ENCODE measurements around the gene MAN1B1.

The MAN1B1 gene

DNA sequence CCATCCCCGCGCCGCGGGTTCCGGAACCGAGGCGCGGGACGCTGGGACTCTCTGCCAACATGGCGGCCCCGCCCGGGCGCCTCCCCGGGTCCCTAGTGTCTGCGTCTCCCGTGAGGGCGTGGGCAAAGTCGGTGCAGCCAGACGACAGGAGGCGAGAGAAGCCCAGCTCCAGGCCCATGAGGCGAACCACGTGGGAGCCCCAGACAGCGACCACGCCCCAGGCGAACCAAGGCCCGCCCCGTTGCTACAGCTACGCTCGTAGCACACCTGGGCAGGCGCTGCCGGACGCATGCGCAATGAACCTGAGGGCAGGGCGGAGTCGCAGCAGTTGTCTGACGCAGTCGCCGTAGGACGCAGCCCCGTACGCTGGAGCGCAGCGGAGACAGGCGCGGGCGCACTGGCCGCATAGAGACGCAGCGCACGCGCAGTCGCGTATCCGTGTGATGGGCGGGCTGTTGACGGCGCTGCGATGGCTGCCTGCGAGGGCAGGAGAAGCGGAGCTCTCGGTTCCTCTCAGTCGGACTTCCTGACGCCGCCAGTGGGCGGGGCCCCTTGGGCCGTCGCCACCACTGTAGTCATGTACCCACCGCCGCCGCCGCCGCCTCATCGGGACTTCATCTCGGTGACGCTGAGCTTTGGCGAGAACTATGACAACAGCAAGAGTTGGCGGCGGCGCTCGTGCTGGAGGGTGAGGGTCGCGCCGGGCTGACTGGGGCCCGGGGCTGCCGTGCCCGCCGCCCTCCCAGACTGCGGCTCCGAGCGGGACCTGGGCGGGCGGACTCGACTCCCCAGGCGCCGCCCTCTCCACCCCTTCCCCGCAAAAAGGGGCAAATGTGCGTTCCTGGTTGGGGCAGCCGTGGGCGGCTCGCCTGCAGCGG is at the start of gene MAN1B1:
TSS of gene MAN1B1 (plus strand) at position 455 of the 878 bp plus-strand sequence. CDS start at position 470, 15 bp downstream.
- peak; percentile 99 for DNase-seq

DNA sequence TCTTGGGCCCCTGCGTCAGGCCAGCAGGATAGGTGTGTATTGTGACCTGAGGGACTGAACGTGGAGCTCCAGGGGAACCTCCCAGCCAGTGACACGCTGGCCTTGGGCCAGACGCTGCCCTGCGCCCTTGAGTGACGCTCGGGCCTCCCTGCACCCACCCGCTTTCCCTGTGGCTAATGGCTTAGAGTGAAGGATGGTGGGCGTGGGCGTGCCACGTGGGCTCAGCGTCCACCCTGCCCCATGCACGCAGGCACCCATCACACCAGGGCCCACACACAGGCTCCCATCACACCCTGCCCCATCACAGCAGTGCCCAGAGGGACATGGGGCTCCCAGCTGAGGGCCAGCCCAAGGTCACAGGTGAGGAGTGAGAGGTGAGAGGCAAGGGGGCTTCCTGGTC is 49.8 kb upstream of the MAN1B1 start:
- no peak for DNase-seq

DNA sequence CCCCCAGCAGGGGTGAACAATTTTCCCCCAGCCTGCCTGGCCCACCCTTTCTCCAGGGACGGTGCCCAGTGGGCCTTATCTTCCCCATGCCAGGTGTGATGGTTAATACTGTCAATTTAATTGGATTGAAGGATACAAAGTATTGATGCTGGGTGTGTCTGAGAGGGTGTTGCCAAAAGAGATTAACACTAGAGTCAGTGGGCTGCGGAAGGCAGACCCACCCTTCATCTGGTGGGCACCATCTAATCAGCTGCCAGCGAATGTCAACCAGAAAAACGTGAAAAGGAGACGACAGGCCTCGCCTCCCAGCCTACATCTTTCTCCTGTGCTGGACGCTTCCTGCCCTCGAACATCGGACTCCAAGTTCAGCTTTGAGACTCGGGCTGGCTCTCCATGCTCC is 49.3 kb upstream of the MAN1B1 start:
- no peak for DNase-seq

DNA sequence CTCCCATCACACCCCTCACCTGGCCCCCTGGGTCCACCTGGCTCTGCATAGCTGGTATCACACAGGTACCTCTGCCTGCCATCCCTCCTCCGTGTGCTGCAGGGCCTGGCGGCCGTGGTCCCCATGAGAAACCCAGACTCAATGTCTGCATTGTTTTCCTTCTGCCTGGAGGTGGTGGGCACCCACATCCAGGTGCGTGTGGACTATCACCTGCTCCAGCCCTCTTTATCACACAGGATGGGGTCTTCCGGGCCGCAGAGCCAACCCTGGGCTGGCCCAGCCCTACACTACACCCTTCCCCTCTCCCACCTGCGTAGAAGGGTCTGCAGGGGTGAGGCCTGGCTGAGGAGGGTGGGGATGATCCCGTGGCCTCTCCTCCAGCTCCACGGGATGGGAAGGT is 47.9 kb upstream of the MAN1B1 start:
- no peak for DNase-seq

DNA sequence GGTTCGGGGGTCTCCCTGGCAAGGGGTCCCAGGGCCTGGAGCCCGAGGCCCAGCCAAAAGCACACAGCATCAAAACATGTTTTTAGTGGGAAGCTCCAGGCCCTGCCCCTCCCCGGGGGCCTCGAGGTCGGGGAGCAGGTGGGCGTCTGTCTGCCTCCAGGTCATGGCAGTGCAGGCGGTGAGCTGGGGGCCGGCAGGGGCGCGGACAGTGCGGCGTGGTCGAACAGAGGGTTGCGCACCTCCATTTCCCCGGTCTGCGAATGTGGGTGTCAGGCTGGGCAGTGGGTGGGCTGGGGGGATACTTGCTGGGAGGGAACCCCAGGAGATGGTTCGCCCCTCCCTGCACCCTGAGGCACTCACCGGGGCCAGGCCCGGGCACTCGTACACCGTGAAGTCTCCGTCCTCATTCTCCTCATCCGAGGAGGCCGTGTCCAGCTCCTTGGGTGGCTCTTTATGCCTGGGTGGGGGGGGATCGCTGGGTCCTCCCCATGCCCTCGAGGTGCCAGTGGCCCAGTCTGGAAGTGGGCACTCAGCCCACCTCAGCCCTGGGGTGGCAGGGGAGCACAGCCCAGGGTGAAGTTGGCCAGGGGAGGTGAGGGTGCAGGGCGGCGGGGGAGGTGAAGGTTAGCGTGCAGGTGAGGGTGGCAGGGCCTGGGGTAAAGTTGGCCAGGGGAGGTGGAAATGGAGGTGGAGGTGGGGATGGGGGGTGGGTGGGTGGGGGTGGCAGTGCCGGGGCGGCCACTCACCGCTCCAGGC is 47.0 kb upstream of the MAN1B1 start:
- no peak for DNase-seq

DNA sequence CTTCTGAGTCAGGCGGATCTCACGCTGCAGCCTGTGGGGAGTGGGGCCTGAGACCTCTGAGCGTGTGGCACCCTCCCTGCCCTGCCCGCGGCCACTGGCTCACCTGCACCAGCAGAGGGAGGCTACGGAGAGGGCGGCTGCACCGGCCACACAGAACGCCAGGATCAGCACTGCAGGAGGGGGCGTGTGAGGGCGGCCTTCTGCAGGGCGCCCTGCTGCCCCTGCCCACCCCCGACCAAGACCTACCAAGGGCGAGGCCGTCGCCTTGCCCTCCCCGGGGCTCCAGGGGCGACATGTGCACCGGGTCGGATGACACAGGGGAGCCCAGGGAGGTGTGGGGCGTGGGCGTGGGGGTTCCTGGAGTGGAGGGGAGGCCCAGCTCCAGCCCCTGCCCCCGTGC is 46.2 kb upstream of the MAN1B1 start:
- DNase-seq, result no peak

DNA sequence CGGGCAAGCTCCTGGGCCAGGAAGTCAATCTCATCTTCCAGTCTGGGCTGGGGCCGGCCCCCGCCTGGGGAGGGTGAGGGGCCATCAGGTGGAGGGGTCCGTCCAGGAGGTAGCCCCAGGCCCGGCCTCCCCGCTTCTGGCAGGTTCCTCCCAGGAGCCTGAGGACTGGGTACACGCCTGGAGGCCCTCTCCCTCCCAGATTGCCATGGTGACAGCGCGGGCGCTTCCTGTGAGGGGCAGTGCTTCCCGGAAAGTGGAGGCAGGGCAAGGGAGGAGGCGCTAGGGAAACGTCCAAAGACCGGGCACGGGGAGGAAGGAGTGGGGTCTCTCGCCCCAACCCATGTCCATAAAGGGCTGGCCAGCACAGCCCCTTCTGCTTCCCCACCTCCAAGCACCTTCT is 45.7 kb upstream of the MAN1B1 start:
- DNase-seq, result no peak

DNA sequence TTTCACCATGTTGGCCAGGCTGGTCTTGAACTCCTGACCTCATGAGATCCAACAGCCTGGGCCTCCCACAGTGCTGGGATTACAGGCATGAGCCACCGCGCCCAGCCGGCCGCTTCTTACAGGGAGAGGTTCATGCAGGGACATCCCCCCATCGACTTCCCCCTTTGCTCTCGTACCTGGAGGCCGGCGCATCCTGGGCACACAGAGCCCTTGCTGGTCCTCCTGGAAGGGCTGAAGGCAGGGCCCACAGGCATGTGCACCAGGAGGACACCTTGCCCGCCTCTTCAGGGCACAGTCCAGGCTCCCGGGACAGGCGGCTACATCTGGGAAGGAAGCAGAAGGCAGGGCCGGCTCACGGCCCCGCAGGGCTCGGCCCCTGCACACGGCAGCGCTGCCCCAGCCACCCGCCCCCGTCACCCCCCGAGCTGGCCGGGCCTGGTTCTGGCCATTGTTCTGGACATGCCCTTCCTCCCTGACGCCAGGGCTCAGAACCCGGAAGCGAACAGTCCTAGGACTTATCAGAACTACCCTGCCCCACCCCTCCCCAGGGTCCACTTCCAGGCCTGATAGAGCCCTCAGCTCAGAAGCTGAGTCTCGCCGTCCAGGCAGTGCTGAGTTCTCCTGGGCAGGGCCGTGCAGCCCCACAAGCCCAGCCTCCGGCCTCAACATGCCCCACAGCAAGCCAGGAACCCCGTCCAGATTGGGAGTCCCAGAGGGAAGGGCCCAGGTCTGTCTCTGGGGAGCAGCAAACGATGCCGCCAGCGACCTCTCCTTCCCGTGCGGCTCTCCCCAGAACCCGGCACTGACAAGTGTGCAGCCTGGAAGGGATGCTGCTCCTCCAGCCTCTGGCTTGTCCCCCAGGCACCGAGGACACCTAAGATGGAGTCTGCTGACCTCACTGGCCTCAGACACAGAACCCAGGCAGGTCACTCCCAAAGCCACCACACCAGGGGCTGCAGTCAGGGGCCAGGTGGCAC is 43.7 kb upstream of the MAN1B1 start:
- no peak for DNase-seq

DNA sequence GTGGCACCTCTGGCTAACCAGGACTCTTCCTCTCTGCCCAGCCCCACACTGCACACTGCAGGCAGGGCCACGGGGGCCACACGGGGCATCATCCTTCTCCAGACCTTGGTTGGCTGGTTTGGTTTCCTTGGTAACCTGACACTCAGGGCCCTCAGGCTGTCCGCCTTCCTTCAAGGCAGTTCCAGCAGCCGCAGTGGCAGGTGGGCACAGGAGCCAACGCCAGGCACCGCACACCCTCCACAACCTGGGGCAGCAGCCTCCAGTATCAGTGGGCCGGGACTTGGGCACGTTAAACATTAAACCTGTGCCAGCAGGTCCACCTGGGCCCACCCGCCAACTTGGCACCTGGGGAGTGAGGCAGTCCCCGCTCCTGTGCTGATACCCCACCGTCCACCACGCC is 42.7 kb upstream of the MAN1B1 start:
- DNase-seq, result no peak

DNA sequence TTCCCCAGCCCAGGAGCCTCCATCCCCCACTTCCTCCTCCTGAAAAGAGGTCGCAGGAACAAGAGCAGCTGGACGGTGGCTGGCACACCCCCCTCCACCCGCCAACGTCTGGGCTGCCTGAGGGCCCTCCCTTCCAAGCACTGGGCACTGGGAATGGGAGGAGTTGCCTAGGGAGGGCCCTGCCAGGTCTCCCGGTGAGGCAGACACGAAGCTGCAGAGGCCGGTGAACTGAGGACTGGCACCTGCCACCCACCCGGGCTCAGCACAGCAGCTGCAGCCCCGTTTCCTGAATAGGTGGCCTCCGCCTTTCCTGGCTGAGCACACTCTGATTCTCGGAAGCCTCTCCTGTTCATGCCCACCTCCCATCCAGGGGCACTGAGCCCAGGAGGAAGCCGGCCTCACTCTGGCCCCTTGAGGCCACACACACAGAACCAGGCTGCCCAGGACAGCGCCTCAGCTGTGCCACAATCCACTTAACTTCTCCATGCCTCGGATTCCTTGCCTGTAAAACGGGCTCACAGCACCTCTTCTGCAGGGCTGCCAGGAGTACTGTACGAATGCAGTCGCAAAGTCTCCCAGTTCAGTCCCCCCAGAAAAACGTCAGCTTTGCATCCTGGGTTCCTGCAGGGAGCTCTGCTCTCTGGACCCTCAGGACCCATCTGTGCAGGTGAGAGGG is 42.1 kb upstream of the MAN1B1 start:
- no peak for DNase-seq

DNA sequence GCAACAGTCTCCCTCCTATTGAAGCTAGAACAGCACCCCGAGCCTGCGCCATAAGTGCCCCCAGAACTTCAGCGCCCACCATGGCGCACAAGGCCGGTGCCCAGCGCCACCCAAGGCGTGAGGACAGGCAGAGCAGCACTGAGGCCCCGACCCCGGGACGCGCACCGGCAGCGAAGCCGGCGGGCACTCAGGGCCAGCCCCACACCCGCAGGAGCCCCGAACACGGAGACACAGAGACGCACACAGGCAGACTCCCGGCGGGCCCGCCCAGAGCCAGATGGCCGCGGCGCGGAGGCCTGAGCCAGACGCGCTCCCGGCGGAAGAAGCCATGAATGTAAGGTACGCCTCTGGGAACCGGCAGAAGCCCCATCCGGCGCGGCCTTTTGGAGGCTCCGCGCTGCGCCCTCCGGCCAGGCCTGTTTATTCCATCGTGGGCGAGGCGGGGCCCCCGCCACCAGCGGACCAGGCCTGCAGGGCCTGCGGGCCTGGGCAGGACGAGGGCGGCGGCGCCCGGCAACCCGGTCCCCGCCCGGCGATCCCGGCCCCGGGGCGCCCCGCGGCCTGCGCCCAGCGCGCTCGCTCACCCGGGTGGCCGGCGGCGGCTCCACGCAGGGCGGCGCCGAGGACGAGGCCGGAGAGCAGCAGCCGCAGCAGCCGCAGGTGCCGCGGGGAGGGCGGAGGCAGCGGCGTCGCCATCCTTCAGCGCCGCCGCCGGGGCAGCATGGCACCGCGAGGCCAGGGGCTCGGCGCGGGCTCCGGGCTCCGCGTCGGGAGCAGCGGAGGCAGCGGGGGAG is 41.3 kb upstream of the MAN1B1 start:
- DNase-seq, result no peak

DNA sequence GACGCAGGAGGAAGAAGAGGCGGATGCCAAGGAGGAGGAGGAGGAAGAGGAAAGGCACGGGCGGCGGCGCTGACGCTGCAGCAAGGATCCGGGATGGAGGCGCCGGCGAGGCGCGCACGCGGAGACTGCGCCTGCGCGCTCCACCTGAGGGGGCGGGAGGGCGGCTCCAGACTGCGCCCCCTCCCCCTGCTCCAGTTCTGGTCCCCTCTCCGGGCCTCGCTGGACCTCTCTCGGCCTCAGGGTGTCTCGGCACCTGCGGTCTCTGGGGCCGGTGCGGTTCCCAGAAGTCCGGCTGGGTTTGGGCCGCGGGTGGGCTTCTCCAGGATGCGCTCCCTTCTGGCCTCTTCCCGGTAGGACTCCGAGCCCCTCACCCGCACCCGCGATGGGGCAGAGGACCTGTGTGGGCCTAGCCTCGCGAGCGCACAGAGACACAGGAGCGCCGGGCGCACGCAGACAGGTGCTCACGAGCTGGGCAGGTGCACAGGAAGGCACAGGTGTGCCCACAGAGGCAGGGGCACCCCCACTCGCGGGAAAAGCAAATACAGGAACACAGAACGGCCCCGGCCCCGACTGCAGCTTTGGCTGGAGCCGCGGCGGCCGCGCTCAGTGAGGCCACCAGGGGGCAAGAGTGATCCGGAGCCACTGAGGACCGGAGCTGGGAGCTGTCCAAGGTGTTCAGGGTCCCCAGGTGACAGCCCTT is 40.5 kb upstream of the MAN1B1 start, which contains the start of gene NPDC1:
TSS of gene NPDC1 (minus strand) at position 90 of the 700 bp plus-strand sequence. CDS start 188 bp downstream, outside the sequence.
- peak; percentile 61 for DNase-seq

DNA sequence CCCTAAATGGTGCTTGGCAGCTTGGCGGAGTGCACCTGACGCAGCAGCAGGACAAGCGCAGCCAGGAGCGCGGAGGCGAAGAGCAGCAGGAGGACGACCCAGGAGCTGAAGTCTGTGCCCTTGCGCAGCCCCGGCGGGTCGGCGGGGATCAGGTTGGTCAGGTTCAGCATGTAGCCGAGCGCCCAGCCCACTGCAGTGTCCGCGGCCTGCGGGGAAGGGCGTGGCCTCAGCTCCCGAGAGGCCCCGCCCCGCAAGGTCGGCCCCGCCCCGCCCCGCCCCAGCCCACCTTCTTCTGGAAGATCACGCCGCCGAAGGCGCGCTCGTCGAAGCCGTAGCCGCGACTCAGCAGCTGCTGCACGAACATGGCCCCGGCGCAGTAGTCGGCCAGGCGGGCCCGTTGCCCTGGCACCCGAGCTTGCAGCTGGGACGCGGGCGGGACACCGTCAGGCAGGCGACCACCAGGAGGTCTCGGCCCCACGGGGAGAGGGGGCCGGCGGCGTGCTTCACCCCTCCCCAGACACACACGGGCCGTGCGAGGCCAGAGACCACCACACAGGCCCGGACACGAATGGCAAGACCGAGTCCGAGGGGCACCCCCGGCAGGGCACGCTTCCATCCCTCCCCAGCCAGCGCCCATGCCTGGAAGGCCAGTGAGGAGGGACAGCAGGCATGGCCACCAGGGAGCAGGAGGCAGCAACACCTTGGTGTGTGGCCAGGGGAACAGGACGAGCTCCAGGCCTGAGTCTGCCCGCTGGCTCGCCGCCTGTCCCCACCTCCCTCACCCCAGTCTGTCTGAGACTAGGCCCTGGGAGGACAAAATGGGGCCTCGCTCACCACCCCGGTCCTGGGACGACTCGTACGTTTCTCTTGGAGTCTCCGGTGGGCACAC is 37.9 kb upstream of the MAN1B1 start:
- DNase-seq, result no peak

DNA sequence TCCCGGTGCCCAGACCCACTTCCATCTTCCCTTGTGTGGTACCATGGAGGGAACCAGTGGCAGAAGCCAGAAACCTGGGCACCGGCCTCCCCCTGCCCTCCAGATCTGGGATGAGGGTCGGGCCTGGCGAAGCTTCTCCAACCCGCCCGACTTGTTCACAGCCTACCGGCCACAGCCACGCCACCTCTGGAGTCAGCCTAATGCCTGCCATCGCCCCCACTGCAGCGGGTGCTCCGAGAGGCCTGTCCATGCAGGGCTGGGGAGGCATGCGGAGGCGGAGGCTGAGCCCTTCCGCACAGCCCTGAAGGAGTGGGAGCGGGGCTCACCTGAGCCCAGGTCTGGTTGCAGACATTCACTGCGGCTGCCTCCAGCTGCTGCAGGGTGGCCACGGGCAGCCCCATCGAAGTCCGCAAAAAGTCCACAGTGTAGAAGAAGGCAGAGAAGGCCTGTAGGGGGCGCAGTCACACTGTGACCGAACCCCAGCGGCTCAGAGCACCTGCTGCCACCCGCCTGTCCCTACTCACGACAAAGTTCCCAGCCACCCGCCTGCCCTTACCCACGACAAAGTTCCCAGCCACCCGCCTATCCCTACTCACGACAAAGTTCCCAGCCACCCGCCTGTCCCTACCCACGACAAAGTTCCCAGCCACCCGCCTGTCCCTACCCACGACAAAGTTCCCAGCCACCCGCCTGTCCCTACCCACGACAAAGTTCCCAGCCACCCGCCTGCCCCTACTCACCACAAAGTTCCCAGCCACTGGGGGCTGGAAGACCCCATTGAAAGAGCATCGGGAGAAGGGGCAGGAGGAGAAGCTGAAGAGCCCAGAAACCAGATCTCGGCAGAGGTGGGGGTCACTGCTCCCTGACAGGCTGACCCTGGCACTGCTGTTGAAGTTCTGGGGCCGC is 37.0 kb upstream of the MAN1B1 start:
- peak; percentile 33 for DNase-seq

DNA sequence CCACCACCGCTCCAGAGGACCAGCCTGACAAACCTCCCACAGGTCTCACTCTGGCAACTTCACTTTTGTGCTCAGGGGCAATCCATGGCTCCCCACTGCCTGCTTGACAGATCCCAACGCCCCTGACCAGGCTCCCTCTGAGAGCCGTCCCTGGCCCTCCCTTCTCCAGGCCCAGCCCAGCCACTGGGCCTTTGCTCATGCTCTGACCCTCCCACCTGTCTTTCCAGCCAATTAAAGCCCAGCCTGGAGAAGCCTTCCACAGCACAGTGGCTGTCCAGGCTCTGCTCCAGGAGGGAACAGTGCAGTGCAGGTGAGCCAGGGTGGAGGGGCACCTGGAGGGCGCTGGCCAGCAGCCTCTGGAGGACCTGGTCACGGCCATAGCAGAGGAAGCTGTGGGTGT is 36.2 kb upstream of the MAN1B1 start:
- no peak for DNase-seq

DNA sequence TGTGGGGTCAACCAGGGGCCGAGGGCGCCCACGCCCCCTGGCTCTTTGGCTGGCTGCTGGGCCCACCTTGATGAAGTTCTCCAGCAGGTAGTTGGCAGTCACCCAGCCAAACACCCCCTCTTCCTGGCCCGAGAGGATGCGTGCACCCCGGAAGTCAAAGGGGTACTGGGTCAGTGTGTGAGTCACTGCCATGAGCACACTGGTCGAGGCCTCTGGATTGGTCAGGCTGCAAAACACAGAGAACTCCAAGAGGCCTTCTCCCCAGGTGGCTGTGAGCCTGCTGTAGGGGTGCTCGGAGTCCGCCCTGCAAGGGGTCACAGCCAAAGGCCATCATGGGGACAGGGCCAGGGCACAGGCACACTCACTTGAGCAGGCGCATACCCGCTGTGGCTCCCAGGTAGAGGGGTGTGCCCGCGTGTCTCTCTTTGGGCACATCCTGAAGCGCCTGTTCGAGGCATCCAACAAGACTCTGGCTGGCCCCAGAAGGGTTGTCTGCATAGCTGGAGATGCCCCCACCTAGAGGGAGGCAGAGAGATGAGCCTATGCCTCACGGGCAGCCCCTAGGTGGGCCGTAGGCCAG is 35.5 kb upstream of the MAN1B1 start:
- no peak for DNase-seq

DNA sequence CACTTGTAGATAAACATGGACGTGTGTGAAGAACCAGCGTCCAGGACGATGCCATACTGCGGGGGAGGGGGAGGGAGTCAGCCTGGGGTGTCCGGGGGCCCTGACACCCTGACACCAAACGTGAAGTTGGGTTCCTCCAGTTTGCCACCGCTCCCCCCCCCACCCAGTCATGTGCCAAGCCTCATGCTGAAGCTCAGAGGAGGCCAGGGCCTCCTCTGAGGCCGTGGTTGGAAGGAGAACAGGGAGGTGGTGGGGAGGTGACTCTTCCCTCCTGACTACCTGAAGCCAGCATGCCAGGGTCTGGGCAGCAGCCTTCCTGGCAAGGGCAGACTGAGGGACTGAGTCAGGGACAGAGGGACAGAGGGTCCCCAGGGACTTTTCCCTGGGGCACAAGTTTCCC is 34.5 kb upstream of the MAN1B1 start:
- DNase-seq, result no peak

Data from activated CD4-positive, alpha-beta T cell treated with anti-CD3 and anti-CD28 coated beads for 1 hour (primary cell).